ENCODE results near the gene DUSP1. TPM values are rescaled to one million over a fixed set of nuclear protein-coding genes. Genes with fewer than 3 reads are reported as not detected.

DUSP1 gene
- total RNA-seq, 1 experiment from 2014 or later, result 11.5 TPM

DNA sequence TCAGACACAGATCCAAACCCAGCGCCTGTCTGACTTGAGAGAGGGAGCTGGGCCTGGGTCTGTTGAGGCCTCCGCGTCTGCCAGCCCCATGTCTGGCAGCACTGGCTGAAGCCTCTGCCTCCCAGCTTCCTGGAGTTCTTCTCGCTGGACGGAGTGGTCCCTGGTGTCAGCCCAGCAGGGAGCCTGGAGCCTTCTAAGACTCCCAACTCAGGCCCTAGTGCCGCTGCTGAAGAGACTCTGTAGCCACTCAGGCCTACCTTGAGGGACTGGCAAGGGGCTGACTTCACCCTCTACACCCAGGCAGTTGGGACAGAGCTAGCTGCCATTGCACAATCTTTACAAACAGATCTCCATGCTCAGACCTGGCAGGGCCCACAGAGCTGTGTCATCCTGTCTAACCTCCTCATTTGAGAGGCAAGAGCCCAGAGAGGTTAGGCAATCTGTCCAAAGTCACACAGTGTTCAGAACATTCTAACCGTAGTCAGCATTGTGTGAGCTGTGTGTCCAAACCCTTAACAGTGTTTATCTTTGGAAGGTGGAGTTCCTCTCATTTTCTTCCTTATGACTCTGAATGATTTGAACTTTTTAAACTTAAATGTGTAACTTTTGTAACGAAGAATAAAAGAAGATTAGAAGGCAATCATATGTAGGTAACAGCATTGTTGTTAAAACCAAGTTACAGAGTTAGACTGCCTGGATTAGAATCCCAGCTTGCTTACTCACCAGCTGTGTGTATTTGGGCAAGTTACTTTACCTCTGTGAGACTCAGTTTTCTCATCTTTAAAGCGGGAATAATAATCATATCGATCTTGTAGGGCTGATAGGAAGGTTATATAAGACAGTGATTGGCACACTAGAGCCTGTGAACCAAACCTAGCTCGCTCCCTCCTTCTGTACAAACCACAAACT lies 4.6 kb upstream of the DUSP1 start:
- DNase-seq, result no peak
- H3K27me3 ChIP-seq (ENCODE audit: control insufficient read depth, insufficient read depth, low read length), result peaks cover 3% of the 10 kb centered on the region; the same call in 1 of the 2 replicates
- H3K36me3 ChIP-seq (replicated peaks; ENCODE audit: control insufficient read depth, insufficient read depth, low read length), result no peaks in the 10 kb centered on the region
- no peak overlapping the region for H3K4me3 ChIP-seq (ENCODE audit: insufficient read depth, low read depth, low read length)

DNA sequence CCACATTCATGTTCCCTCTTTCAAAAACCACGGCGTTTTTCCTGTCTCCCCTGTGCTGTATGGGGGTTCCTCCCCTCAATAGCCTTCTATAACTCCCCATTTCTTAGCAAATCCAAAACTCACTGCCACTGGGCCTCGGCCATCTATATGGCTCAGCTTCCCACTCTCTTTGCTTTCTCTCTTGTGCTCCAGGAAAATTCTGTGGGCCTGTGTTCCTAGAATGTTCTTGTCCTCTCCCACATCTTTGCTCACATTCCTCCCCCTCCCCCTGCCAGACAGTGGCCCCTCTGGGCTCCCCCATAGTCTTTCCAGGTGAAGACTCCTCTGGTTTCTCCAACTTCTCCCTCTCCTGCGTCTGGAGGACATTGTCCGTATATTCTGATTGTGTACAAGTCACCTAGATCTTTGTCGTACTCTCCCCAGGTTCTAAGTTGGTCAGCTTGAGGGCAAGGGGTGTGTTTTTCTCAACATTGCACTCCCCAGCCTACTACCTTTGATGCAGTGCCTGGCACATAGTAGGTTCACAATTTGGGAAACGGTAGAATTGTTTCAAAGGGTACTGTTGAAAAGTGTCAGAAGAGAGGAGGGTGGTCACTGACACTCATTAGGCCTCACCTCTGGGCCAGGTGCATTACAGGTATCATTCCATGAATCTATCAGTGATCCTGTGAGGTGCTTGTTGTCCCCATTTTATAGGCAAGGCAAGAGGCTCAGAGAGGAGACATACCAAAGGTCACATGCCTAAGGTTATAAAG lies 3.7 kb upstream of the DUSP1 start:
- Histone ChIP-seq H3K27me3 (ENCODE audit: control insufficient read depth, insufficient read depth, low read length) (peaks cover 3% of the 10 kb centered on the region; the same call in 1 of the 2 replicates), H3K36me3 (replicated peaks; ENCODE audit: control insufficient read depth, insufficient read depth, low read length) (no peaks in the 10 kb centered on the region), H3K4me3 (ENCODE audit: insufficient read depth, low read depth, low read length) (no peak overlapping the region)
- no peak for DNase-seq

DNA sequence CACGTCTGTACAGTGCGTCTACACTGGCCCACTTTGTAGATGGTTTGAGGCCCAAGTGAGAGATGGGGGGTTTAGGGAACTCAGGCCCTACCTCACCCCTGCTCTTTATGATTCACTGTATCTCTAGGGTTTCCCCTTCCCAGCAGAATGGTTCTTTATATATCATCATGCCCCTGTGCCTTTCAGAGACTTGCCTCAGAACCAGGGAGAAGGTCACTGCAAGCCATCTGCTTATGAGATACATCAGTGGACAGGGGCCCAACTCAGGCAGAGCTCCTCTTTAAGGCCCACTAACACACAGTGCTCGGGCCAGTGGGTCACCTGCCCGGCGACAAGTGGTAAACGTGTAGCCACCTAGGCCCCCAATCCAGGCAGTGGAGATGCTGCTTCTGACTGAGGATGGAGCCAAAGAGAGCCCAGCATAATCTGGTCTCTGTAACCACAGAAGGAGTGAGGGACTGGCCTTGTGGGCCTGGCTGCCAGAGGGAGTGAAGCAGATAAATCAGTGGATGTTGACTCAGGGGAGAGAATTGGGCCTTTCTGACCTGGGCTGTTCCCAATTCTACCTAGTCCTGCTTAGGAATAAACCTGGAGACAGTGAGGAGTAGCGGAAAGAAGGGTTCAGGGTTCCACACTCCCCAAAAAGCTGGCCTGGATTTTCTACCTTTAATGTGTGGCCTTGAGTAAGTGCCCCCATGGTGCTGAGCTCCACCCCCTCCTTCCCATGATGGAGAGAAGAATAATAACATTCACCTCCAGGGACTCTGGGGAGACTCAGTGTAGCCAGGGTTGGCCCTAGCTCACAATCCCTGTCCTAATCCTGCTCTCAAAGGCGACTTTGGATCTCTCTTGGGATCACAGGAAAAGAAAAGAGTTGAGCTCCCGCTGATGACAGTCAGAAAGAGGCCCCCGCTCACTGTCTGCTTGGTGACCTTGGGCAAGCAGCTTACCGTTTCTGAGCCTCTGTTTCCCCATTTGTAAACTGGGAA lies 2.8 kb upstream of the DUSP1 start:
- DNase-seq, result no peak

DNA sequence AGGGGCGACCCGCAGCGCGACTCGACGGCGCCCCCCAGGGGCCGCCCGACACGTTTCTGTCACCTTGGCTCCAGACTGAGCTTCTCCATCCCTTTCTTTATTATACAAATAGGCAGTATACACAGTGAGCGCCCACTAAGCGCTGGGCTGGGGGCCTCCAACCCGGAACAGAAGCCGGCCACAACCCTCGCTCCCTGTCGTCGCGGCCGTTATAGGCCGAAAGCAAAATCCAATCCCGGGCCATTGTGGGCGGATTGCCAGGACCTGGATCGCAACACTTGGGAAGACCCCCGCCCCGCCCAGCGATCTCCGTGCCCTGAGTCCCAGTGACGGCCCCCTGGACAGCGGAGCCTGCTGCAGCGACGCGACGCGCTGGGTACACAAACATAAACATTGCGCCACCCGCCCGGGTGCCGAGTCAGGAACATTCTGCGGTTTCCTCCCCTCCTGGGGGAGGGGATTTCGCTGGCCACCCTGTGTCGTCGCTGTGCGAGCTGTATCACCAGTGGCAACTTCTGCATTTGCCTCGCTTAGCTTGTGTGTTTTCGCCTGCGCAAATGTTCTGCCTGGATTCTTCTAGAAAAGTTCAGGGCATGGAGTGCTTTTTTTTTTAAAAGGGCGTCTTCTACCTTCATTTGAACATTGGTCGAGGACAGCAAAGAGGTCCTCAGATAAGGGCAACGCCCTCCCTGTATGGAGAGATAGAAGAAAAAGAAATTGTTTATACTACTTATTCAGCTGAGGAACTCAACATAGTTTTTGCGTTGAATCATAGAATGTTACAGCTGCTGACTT lies 1.3 kb upstream of the DUSP1 start:
- Histone ChIP-seq H3K4me3 (ENCODE audit: insufficient read depth, low read depth, low read length) (peak overlapping the region; percentile 73), H3K36me3 (replicated peaks; ENCODE audit: control insufficient read depth, insufficient read depth, low read length) (peaks cover 13% of the 10 kb centered on the region), H3K27me3 (ENCODE audit: control insufficient read depth, insufficient read depth, low read length) (peaks cover 3% of the 10 kb centered on the region; the same call in 1 of the 2 replicates)
- peak; percentile 94 for DNase-seq

More for the DNA sequence above, 2.8 kb upstream of the DUSP1 start:
- Histone ChIP-seq H3K4me3 (ENCODE audit: insufficient read depth, low read depth, low read length) (no peak overlapping the region), H3K27me3 (ENCODE audit: control insufficient read depth, insufficient read depth, low read length) (peaks cover 3% of the 10 kb centered on the region; the same call in 1 of the 2 replicates), H3K36me3 (replicated peaks; ENCODE audit: control insufficient read depth, insufficient read depth, low read length) (peaks cover 4% of the 10 kb centered on the region)

DNA sequence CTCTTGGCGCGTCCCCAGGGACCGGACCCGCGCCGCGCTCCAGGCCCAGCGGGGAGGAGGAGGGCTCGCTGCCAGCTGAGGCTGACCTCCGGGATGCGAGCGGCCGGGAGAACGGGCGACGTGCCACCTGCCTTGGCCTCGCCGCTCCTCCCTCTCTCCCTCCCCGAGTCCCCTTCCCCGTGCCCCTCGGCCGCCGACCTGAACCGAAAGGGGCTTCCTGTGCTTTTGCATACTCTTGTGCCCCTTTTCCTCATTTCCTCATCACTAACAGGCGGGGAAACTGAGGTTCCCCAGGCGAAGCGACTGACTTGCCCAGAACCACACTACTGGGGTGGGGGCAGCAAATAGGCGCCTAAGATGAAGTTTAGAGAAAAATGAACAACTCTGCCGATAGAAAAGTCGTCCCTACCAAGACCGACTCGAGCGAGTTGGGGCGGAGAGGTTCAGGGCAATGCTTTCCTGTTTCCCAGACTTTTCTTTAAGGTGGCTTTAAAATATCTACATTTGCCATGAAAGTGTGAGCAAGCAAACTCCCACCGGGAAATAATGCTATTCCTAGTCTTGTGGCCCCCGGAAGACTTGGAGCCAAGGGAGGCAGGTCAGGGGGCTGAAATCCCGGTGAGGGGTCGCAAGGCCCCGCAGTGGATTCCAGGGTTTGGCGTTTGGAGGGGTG lies 580 bp upstream of the DUSP1 start:
- peaks cover 3% of the 10 kb centered on the region; the same call in 1 of the 2 replicates for H3K27me3 ChIP-seq (ENCODE audit: control insufficient read depth, insufficient read depth, low read length)
- H3K36me3 ChIP-seq (replicated peaks; ENCODE audit: control insufficient read depth, insufficient read depth, low read length), result peaks cover 13% of the 10 kb centered on the region
- DNase-seq, result no peak
- peak overlapping the region; percentile 73 for H3K4me3 ChIP-seq (ENCODE audit: insufficient read depth, low read depth, low read length)

DNA sequence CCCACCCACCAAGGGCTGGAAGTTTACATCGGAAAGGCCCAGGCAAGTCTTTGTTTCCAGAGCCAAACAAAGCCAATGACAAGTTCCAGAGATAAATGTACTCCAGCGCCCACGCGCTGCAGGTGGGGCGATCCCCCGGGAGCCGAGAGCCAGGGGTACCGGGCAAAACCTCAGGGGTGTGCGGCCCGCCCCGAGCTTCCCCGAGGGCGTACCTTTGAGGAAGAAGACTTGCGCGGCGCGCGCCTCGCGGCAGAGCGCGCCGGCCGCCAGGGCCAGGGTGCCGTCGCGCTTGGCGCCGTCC lies 671 bp downstream of the DUSP1 start:
- Histone ChIP-seq H3K27me3 (ENCODE audit: control insufficient read depth, insufficient read depth, low read length) (peaks cover 3% of the 10 kb centered on the region; the same call in 1 of the 2 replicates), H3K4me3 (ENCODE audit: insufficient read depth, low read depth, low read length) (peak overlapping the region; percentile 95), H3K36me3 (replicated peaks; ENCODE audit: control insufficient read depth, insufficient read depth, low read length) (peaks cover 13% of the 10 kb centered on the region)
- DNase-seq, result no peak

DNA sequence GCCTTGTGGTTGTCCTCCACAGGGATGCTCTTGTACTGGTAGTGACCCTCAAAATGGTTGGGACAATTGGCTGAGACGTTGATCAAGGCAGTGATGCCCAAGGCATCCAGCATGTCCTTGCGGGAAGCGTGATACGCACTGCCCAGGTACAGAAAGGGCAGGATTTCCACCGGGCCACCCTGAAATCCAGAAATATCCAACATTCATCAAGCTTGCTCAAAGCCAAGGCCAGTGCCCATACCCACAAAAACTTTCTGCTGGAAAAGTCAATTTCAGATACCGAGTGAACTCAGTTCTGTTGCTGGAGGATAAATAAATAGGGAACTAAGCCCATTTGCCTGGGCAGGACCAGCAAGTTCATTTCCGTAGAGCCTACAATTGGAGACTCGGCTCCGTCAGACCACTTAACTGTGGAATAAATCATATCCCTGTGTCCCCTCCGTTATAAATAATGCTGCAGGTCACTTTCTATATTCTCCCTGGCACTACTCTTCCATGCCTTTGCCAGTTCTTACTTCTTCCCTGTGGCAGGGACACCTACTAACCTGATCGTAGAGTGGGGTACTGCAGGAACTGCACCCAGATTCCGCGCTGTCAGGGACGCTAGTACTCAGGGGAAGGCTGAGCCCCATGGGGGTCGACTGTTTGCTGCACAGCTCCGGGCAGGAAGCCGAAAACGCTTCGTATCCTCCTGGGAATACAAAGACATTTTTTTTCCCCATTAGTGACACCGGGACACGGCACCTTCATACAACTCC lies 1.2 kb downstream of the DUSP1 start:
- peaks cover 3% of the 10 kb centered on the region; the same call in 1 of the 2 replicates for H3K27me3 ChIP-seq (ENCODE audit: control insufficient read depth, insufficient read depth, low read length)
- H3K36me3 ChIP-seq (replicated peaks; ENCODE audit: control insufficient read depth, insufficient read depth, low read length), result peaks cover 13% of the 10 kb centered on the region
- peak overlapping the region; percentile 95 for H3K4me3 ChIP-seq (ENCODE audit: insufficient read depth, low read depth, low read length)
- peak; percentile 68 for DNase-seq

DNA sequence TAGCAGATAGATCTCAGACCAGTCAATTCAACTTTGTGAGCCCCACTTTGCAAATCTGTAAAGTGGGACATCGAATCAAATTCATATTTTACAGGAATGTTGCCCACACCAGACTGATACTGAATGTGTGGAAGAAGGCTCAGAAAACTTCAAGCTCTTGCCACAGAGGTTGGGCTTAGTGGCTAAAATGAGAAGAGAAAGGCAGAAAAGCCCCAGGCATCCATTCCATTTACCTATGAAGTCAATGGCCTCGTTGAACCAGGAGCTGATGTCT lies 1.7 kb downstream of the DUSP1 start:
- H3K36me3 ChIP-seq (replicated peaks; ENCODE audit: control insufficient read depth, insufficient read depth, low read length), result peaks cover 13% of the 10 kb centered on the region
- peaks cover 3% of the 10 kb centered on the region; the same call in 1 of the 2 replicates for H3K27me3 ChIP-seq (ENCODE audit: control insufficient read depth, insufficient read depth, low read length)
- no peak for DNase-seq
- H3K4me3 ChIP-seq (ENCODE audit: insufficient read depth, low read depth, low read length), result no peak overlapping the region

DNA sequence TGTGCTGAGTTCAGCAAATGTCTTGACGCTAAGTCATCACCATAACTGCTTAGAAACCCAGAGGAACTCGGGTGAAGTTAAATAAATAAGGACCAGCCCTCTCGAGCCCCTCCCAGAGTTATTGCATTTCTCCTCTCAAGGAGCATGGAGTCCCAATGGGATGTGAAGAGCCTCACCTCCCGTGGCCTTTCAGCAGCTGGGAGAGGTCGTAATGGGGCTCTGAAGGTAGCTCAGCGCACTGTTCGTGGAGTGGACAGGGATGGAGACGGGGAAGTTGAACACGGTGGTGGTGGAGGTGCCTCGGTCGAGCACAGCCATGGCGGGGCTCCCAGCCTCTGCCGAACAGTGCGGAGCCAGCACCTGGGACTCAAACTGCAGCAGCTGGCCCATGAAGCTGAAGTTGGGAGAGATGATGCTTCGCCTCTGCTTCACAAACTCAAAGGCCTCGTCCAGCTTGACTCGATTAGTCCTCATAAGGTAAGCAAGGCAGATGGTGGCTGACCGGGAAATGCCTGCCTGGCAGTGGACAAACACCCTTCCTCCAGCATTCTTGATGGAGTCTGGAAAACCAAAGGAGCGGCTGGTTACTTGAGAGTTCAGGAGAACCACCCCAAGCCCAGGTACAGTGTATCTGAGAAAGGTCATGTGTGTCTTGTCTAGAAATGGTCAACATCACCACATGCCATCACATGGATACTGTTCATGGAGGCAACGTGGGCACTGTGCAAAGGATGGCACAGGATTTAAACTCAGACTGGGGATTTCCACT lies 2.2 kb downstream of the DUSP1 start:
- Histone ChIP-seq H3K4me3 (ENCODE audit: insufficient read depth, low read depth, low read length) (no peak overlapping the region), H3K36me3 (replicated peaks; ENCODE audit: control insufficient read depth, insufficient read depth, low read length) (peaks cover 13% of the 10 kb centered on the region), H3K27me3 (ENCODE audit: control insufficient read depth, insufficient read depth, low read length) (peaks cover 3% of the 10 kb centered on the region; the same call in 1 of the 2 replicates)
- DNase-seq, result no peak

DNA sequence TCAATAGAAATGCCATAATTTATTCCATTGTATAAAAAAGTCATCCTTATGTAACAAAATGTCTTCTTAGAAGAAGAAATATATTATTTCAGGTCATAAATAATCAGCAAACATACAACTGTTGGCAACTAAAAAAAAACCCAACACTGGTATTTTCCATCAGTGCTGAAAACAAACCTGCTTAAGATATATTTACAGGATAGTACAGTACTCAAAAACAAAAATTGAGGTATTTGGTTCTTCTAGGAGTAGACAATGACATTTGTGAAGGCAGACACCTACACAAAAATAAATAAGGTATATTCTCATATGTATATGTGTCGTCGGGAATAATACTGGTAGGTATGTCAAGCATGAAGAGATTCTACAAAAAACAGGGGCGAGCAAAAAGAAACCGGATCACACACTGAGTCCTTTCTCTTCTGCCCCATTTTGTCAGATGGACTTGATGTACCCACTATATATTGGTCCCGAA lies 2.9 kb downstream of the DUSP1 start:
- Histone ChIP-seq H3K36me3 (replicated peaks; ENCODE audit: control insufficient read depth, insufficient read depth, low read length) (peaks cover 13% of the 10 kb centered on the region), H3K4me3 (ENCODE audit: insufficient read depth, low read depth, low read length) (no peak overlapping the region), H3K27me3 (ENCODE audit: control insufficient read depth, insufficient read depth, low read length) (no peaks in the 10 kb centered on the region; the same call in 1 of the 2 replicates)
- no peak for DNase-seq

DNA sequence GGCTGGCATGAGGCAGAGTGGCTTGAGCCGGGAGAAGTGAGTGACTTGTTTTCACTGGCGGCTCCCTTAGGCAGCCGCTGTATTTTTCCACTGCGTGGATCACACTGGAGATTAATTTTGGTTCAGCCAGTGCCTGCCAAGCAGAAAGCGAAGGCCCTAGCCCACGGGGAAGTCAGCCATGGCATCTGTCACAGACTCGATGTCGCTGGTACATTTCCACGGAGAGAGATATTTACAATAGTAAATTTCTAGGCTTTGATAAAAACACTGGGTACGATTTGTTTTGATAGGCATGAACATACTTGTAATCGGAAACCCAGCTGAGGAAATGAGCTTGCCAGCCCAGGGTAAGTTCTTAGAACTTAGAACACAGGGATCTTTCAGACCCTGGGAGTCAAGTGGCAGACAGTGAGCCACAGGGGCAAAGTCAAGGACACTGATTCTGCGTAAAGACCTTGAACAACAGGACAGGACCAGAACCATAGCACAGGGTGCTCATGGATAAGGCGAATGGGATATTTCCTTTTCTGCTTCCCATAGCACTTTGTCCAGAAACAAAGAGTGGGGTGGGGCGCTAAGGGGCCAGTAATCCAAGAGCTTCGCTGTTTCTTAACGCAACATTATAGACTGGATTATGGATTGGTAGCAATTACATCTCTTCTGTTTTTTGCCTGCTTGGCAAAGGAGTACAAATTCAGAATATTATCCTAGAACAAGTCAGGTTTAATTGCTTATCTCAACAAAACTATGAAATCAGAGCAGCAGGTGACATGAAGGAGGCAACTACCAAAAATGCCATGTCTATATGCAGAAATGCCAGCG lies 4.5 kb downstream of the DUSP1 start:
- Histone ChIP-seq H3K36me3 (replicated peaks; ENCODE audit: control insufficient read depth, insufficient read depth, low read length) (peaks cover 13% of the 10 kb centered on the region), H3K27me3 (ENCODE audit: control insufficient read depth, insufficient read depth, low read length) (no peaks in the 10 kb centered on the region; the same call in 1 of the 2 replicates), H3K4me3 (ENCODE audit: insufficient read depth, low read depth, low read length) (no peak overlapping the region)
- no peak for DNase-seq
